Middle frontal gyrus (tissue), 1 donor: Measurements from ENCODE around the gene SLC22A7.
"Not testable (repeated sequence)": the region's sequence is repeated elsewhere in the genome, so short reads cannot be mapped to it uniquely, and the experiment has no call there.

Experiments
- DNase-seq: peaks from one replicate; pipeline ENCODE4 v3.0.0-alpha.2; 2015; ENCODE audit warnings: low spot score; ENCODE audit errors: extremely low spot score

Gene SLC22A7

GRCh38 chr6:43299338-43300293, 1.6 kb downstream of the SLC22A7 start:
- no peak for DNase-seq

GRCh38 chr6:43301081-43301870, 3.2 kb downstream of the SLC22A7 start:
- DNase-seq = no peak

- no peak for DNase-seq
These were observed 4.1 kb downstream of the SLC22A7 start for GRCh38 chr6:43302126-43302525.

- DNase-seq = not testable (repeated sequence)
These were observed 4.9 kb downstream of the SLC22A7 start for GRCh38 chr6:43303006-43303405.

GRCh38 chr6:43303751-43304331, 5.8 kb downstream of the SLC22A7 start:
- no peak for DNase-seq

- no peak for DNase-seq
These were observed 6.3 kb downstream of the SLC22A7 start for GRCh38 chr6:43304361-43304760.

GRCh38 chr6:43304882-43305281, 6.8 kb downstream of the SLC22A7 start:
- no peak for DNase-seq

- no peak for DNase-seq
These were observed 8.0 kb downstream of the SLC22A7 start for GRCh38 chr6:43306086-43306485.

GRCh38 chr6:43307451-43308100, 9.5 kb downstream of the SLC22A7 start:
- DNase-seq = no peak

- DNase-seq = peak; percentile 6
These were observed 10.3 kb downstream of the SLC22A7 start, which contains the start of gene CRIP3 for GRCh38 chr6:43308101-43308989. Gene CRIP3, minus strand, starts transcription at chr6:43308826. Its CDS starts 34 bp downstream, at chr6:43308792.

- DNase-seq = no peak
These were observed 11.0 kb downstream of the SLC22A7 start for GRCh38 chr6:43308990-43309477.

GRCh38 chr6:43310134-43310533, 12.1 kb downstream of the SLC22A7 start:
- DNase-seq = no peak

GRCh38 chr6:43310624-43311023, 12.6 kb downstream of the SLC22A7 start:
- DNase-seq = no peak

- DNase-seq = no peak
These were observed 13.6 kb downstream of the SLC22A7 start for GRCh38 chr6:43311666-43312065.

GRCh38 chr6:43313813-43314212, 15.8 kb downstream of the SLC22A7 start:
- DNase-seq = no peak

GRCh38 chr6:43318011-43318410, 20.0 kb downstream of the SLC22A7 start:
- DNase-seq = no peak

GRCh38 chr6:43325876-43326275, 27.8 kb downstream of the SLC22A7 start:
- no peak for DNase-seq

GRCh38 chr6:43328528-43328927, 30.5 kb downstream of the SLC22A7 start:
- DNase-seq = no peak

- no peak for DNase-seq
These were observed 33.4 kb downstream of the SLC22A7 start for GRCh38 chr6:43331470-43331869.

GRCh38 chr6:43331891-43332290, 33.8 kb downstream of the SLC22A7 start:
- DNase-seq = no peak
